SU-DHL-6 (cell line): Measurements from ENCODE around the gene CAPZA1.
"Not testable (repeated sequence)": the region's sequence is repeated elsewhere in the genome, so short reads cannot be mapped to it uniquely, and the experiment has no call there.

ENCODE experiments used
- H2AFZ ChIP-seq: fragments of 200-600 bp; sonication (generic); 2 replicates; pipeline ENCODE4 v1.6.1; 2014; ENCODE audit warnings: low read depth, mild to moderate bottlenecking, moderate library complexity, mixed read lengths, antibody characterized with exemption, low read length; ENCODE audit not compliant: severe bottlenecking
- H3F3A ChIP-seq: fragments of 200-600 bp; shearing (Covaris generic); 2 replicates; pipeline ENCODE4 v1.6.0; 2016; ENCODE audit warnings: antibody characterized with exemption, mild to moderate bottlenecking; ENCODE audit not compliant: insufficient read depth
- H3K27ac ChIP-seq: fragments of 200-600 bp; sonication (generic); 2 replicates; pipeline ENCODE4 v1.5.1; 2016; ENCODE audit warnings: low read depth, mild to moderate bottlenecking, low read length, moderate library complexity, mixed read lengths
- H3K27me3 ChIP-seq: fragments of 200-600 bp; sonication (generic), shearing (Covaris generic); 2 replicates; pipeline ENCODE4 v1.6.0; 2014; ENCODE audit warnings: mild to moderate bottlenecking, low read length
- H3K36me3 ChIP-seq: fragments of 200-600 bp; sonication (generic); 2 replicates; pipeline ENCODE4 v1.6.1; 2014; ENCODE audit warnings: mild to moderate bottlenecking, low read length, mixed read lengths
- H3K4me2 ChIP-seq: fragments of 300-600, 200-600 bp; shearing (Covaris generic), sonication (generic); 2 replicates; pipeline ENCODE4 v1.6.0; 2014; ENCODE audit warnings: low read length, low read depth, mild to moderate bottlenecking; ENCODE audit not compliant: poor library complexity, severe bottlenecking
- H3K4me3 ChIP-seq: fragments of 200-600 bp; sonication (generic); 2 replicates; pipeline ENCODE4 v1.5.1; 2014; ENCODE audit warnings: antibody characterized with exemption, low read length, mild to moderate bottlenecking, mixed read lengths; ENCODE audit not compliant: insufficient read depth, poor library complexity, severe bottlenecking
- H3K79me2 ChIP-seq: fragments of 200-600 bp; sonication (generic); 2 replicates; pipeline ENCODE4 v1.6.1; 2014; ENCODE audit warnings: mild to moderate bottlenecking, low read length, moderate library complexity; ENCODE audit not compliant: insufficient read depth
- H3K9ac ChIP-seq: fragments of 200-600 bp; sonication (generic); 2 replicates; pipeline ENCODE4 v1.7.0; 2014; ENCODE audit warnings: mild to moderate bottlenecking, low read length
- H3K9me2 ChIP-seq: fragments of 200-600 bp; sonication (generic); replicated peaks from 2 replicates; pipeline ENCODE4 v1.6.1; 2014; ENCODE audit warnings: low read length; ENCODE audit not compliant: insufficient read depth
- H3K9me3 ChIP-seq: fragments of 200-600 bp; sonication (generic); 2 replicates; pipeline ENCODE4 v1.6.1; 2014; ENCODE audit warnings: low read length, mixed read lengths; ENCODE audit not compliant: insufficient read depth
- H4K20me1 ChIP-seq: fragments of 200-600 bp; sonication (generic); 2 replicates; pipeline ENCODE4 v1.6.1; 2014; ENCODE audit warnings: low read depth, mild to moderate bottlenecking, antibody characterized with exemption, low read length, moderate library complexity, mixed read lengths
- EZH2phosphoT487 ChIP-seq: fragments of 200-600 bp; sonication (generic), shearing (Covaris generic); conservative IDR thresholded peaks from 2 replicates; pipeline ENCODE4 v1.6.1; 2018; ENCODE audit warnings: mild to moderate bottlenecking, antibody characterized with exemption, low read length, moderate library complexity, mixed read lengths
- TF ChIP-seq, protein P1 (sequence below): fragments of 200-600 bp; sonication (generic); IDR thresholded peaks from one replicate; pipeline ENCODE4 v1.5.1; 2017; ENCODE audit warnings: antibody characterized with exemption, mild to moderate bottlenecking, low read length, moderate library complexity; ENCODE audit not compliant: insufficient read depth, poor library complexity, severe bottlenecking

CAPZA1 gene

DNA sequence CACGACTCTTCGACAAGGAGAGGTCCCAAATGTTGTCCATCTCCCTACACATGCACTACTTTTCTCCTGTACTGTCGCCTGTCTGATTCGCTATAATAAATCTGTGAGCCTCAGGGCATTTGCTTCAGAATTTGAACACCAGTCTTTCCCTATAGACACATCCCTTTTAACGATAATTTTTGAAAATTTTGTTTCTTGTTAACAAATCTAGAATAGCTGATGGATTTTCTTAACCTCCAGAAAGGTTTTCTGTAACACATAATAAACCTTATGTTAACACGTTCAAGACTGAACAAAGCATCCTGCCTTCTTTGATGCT is 704 bp downstream of the CAPZA1 start:
- Histone ChIP-seq H3K27ac (peak overlapping the region; percentile 97), H3K9me3 (no peaks in the 10 kb centered on the region), H3K4me2 (peak overlapping the region; percentile 99), H2AFZ (no peak overlapping the region), H3K9ac (peak overlapping the region; percentile 96), H3K36me3 (peaks cover 10% of the 10 kb centered on the region; the same call in 1 of the 2 replicates), H3K79me2 (peaks cover 61% of the 10 kb centered on the region), H3K4me3 (peak overlapping the region; percentile 92), H3F3A (peaks cover 57% of the 10 kb centered on the region), H3K9me2 (no peaks in the 10 kb centered on the region), H3K27me3 (no peaks in the 10 kb centered on the region), H4K20me1 (peaks cover 12% of the 10 kb centered on the region; the same call in 1 of the 2 replicates)
- TF ChIP-seq EZH2phosphoT487, result no peak
- TF ChIP-seq, protein P1, sequence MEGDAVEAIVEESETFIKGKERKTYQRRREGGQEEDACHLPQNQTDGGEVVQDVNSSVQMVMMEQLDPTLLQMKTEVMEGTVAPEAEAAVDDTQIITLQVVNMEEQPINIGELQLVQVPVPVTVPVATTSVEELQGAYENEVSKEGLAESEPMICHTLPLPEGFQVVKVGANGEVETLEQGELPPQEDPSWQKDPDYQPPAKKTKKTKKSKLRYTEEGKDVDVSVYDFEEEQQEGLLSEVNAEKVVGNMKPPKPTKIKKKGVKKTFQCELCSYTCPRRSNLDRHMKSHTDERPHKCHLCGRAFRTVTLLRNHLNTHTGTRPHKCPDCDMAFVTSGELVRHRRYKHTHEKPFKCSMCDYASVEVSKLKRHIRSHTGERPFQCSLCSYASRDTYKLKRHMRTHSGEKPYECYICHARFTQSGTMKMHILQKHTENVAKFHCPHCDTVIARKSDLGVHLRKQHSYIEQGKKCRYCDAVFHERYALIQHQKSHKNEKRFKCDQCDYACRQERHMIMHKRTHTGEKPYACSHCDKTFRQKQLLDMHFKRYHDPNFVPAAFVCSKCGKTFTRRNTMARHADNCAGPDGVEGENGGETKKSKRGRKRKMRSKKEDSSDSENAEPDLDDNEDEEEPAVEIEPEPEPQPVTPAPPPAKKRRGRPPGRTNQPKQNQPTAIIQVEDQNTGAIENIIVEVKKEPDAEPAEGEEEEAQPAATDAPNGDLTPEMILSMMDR, result no peak

DNA sequence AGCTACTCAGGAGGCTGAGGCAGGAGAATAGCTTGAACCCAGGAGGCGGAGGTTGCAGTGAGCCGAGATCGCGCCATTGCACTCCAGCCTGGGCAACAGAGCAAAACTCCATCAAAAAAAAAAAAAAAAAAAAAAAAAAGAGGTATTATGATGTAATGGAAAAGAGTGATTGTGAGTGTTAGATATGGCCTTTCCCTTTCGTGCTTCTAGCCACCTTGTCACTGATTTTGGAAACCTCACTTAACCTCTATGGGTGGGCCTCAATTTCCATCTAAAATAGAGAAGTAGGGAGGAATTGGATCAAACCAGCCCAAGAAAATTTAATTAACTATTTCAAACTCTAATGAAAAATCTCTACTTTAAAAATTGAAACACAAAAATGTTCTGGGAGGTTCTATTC is 4.9 kb downstream of the CAPZA1 start:
- H3K9me2 ChIP-seq, H2AFZ ChIP-seq, H3K27me3 ChIP-seq, H3K9ac ChIP-seq, H3K9me3 ChIP-seq, H3K27ac ChIP-seq, H3K4me3 ChIP-seq, H3K4me2 ChIP-seq: not testable (repeated sequence)
- peaks cover 14% of the 10 kb centered on the region for H3K36me3 ChIP-seq
- H3K79me2 ChIP-seq, result peaks cover 100% of the 10 kb centered on the region
- peaks cover 44% of the 10 kb centered on the region for H4K20me1 ChIP-seq
- H3F3A ChIP-seq, result peaks cover 28% of the 10 kb centered on the region

DNA sequence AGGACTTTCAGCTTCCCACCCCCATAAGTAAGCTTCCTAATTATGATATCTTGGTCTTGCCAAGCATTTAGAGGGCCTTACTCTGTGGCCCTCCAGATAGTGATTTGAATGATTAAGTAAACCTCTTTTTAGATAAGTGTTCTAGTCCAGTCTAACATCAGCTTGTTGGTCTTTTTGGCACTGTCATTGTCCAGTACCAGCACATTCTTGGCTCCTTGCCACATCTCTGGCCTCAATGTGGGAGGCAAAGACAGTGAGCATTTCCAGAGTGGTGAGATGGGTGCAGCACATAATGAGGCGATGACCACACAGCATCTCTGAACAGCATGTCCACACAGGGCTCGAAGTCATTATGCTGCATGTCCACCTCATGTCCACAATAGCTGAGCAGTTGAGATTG is 6.1 kb downstream of the CAPZA1 start:
- Histone ChIP-seq H3K9me2 (no peaks in the 10 kb centered on the region), H3K79me2 (peaks cover 100% of the 10 kb centered on the region), H3K4me2 (no peak overlapping the region), H3K9ac (no peak overlapping the region), H4K20me1 (peaks cover 49% of the 10 kb centered on the region), H2AFZ (no peak overlapping the region), H3F3A (peaks cover 19% of the 10 kb centered on the region), H3K27ac (no peak overlapping the region), H3K27me3 (no peaks in the 10 kb centered on the region), H3K4me3 (no peak overlapping the region), H3K36me3 (peaks cover 14% of the 10 kb centered on the region), H3K9me3 (no peaks in the 10 kb centered on the region)
- TF ChIP-seq, protein P1, result no peak
- TF ChIP-seq EZH2phosphoT487, result no peak

- Histone ChIP-seq H3K27ac (no peak overlapping the region), H3K27me3 (no peaks in the 10 kb centered on the region), H3K4me3 (no peak overlapping the region), H3K79me2 (peaks cover 100% of the 10 kb centered on the region), H2AFZ (no peak overlapping the region), H4K20me1 (peaks cover 51% of the 10 kb centered on the region), H3K9ac (no peak overlapping the region), H3F3A (peaks cover 15% of the 10 kb centered on the region), H3K9me3 (no peaks in the 10 kb centered on the region), H3K4me2 (no peak overlapping the region), H3K36me3 (peaks cover 16% of the 10 kb centered on the region), H3K9me2 (no peaks in the 10 kb centered on the region)
- TF ChIP-seq EZH2phosphoT487, result no peak
Observed at GRCh38 chr1:112626193-112626592, 6.6 kb downstream of the CAPZA1 start.
